Omental fat pad (tissue), 4 donors: ENCODE data around the gene GLRX2. TPM values are rescaled to one million over a fixed set of nuclear protein-coding genes. Genes with fewer than 3 reads are reported as not detected.
"Not testable (repeated sequence)": the region's sequence is repeated elsewhere in the genome, so short reads cannot be mapped to it uniquely, and the experiment has no call there.

Experiments
- ATAC-seq: fragments of 150-250 bp; one replicate; pipeline ENCODE4 v1.9.1; 2016; ENCODE audit warnings: mild to moderate bottlenecking, moderate library complexity; ENCODE audit not compliant: low FRiP score
- DNase-seq: peaks from one replicate; pipeline ENCODE4 v3.0.0-alpha.2; 2019; ENCODE audit warnings: low spot score
- CTCF ChIP-seq, 3 donors: fragments of 450-650 bp; IDR thresholded peaks; one replicate each; pipeline ENCODE4 v1.5.1; 2016 to 2017; ENCODE audit warnings: antibody characterized with exemption in 3 of 3, mild to moderate bottlenecking in 3 of 3, moderate library complexity in 2 of 3
- total RNA-seq, 4 donors: library from RNA; depleted of rRNA; stranded (reverse); fragments of >200 nt; gene quantifications; one replicate each; pipeline ENCODE4 v1.1.0, GENCODE V29; 2016

The GLRX2 gene
- total RNA-seq, 4 donors from 2014 or later: 6.1 to 12.6 (median 8.7) TPM

GRCh38 chr1:193118803-193119730, 13.9 kb upstream of the GLRX2 start:
- ATAC-seq (no peak), DNase-seq (no peak)
- no peak for TF ChIP-seq CTCF (IDR thresholded peaks at IDR 0.05)

GRCh38 chr1:193118194-193118593, 13.0 kb upstream of the GLRX2 start:
- TF ChIP-seq CTCF (IDR thresholded peaks at IDR 0.05): no peak
- ATAC-seq: no peak
- no peak for DNase-seq

- not testable (repeated sequence) for ATAC-seq, DNase-seq
Measured at GRCh38 chr1:193117167-193117566, 12.0 kb upstream of the GLRX2 start.

- DNase-seq (no peak), ATAC-seq (peak; percentile 97)
- no peak for TF ChIP-seq CTCF (IDR thresholded peaks at IDR 0.05)
Measured at GRCh38 chr1:193115629-193116227, 10.5 kb upstream of the GLRX2 start.

- TF ChIP-seq CTCF (IDR thresholded peaks at IDR 0.05): no peak
- ATAC-seq (no peak), DNase-seq (no peak)
Measured at GRCh38 chr1:193114485-193115095, 9.4 kb upstream of the GLRX2 start.

GRCh38 chr1:193113992-193114332, 8.7 kb upstream of the GLRX2 start:
- DNase-seq: no peak
- no peak for ATAC-seq
- TF ChIP-seq CTCF (IDR thresholded peaks at IDR 0.05): no peak

- DNase-seq (no peak), ATAC-seq (no peak)
- TF ChIP-seq CTCF (IDR thresholded peaks at IDR 0.05): no peak
Measured at GRCh38 chr1:193113258-193113991, 8.2 kb upstream of the GLRX2 start.
